SU-DHL-6 (cell line): ENCODE measurements around the gene ADGRD1.

ENCODE experiments used
- CTCF ChIP-seq: fragments of 200-600 bp; sonication (generic); IDR thresholded peaks from one replicate; pipeline ENCODE4 v1.5.1; 2017; ENCODE audit warnings: antibody characterized with exemption, mild to moderate bottlenecking, low read length, moderate library complexity; ENCODE audit not compliant: insufficient read depth, poor library complexity, severe bottlenecking
- EZH2phosphoT487 ChIP-seq: fragments of 200-600 bp; sonication (generic), shearing (Covaris generic); conservative IDR thresholded peaks from 2 replicates; pipeline ENCODE4 v1.6.1; 2018; ENCODE audit warnings: mild to moderate bottlenecking, antibody characterized with exemption, low read length, moderate library complexity, mixed read lengths

GRCh38 chr12:131010396-131011131, 56.9 kb downstream of the ADGRD1 start:
- TF ChIP-seq CTCF (no peak), EZH2phosphoT487 (no peak)
